ENCODE results near the gene MPL.

MPL gene

GRCh38 chr1:43316738-43317520 is 20.7 kb upstream of the MPL start:
- Histone ChIP-seq H3K79me2 (ENCODE audit: control insufficient read depth, low read length) (no peaks in the 10 kb centered on the region), H4K20me1 (ENCODE audit: control insufficient read depth, insufficient read depth, low read depth, low read length) (no peaks in the 10 kb centered on the region), H3K36me3 (ENCODE audit: control insufficient read depth, low read length) (no peaks in the 10 kb centered on the region), H3K27me3 (ENCODE audit: control insufficient read depth, low read length) (no peaks in the 10 kb centered on the region), H3K27ac (ENCODE audit: low read depth, low read length) (no peak overlapping the region), H3F3A (ENCODE audit: control insufficient read depth, insufficient read depth) (no peaks in the 10 kb centered on the region), H3K9me3 (ENCODE audit: control insufficient read depth, insufficient read depth, low read length) (no peaks in the 10 kb centered on the region), H3K4me3 (ENCODE audit: low read length) (no peak overlapping the region), H3K4me1 (ENCODE audit: control insufficient read depth, low read length) (no peaks in the 10 kb centered on the region), H3K4me2 (ENCODE audit: low read length) (no peak overlapping the region), H3K9me2 (replicated peaks; ENCODE audit: control insufficient read depth, low read length) (no peaks in the 10 kb centered on the region)
- TF ChIP-seq EZH2phosphoT487 (IDR thresholded peaks at IDR 0.05; ENCODE audit: borderline replicate concordance, low read length) (no peak), CTCF (IDR thresholded peaks at IDR 0.05; ENCODE audit: low read depth, low read length, poor library complexity, severe bottlenecking) (no peak)

- Histone ChIP-seq H3K4me2 (ENCODE audit: low read length) (no peak overlapping the region), H3K4me1 (ENCODE audit: control insufficient read depth, low read length) (no peaks in the 10 kb centered on the region), H3K36me3 (ENCODE audit: control insufficient read depth, low read length) (no peaks in the 10 kb centered on the region), H3K27ac (ENCODE audit: low read depth, low read length) (no peak overlapping the region), H3K79me2 (ENCODE audit: control insufficient read depth, low read length) (no peaks in the 10 kb centered on the region), H3K9me3 (ENCODE audit: control insufficient read depth, insufficient read depth, low read length) (no peaks in the 10 kb centered on the region), H3K9me2 (replicated peaks; ENCODE audit: control insufficient read depth, low read length) (no peaks in the 10 kb centered on the region), H3K27me3 (ENCODE audit: control insufficient read depth, low read length) (no peaks in the 10 kb centered on the region), H3F3A (ENCODE audit: control insufficient read depth, insufficient read depth) (no peaks in the 10 kb centered on the region), H4K20me1 (ENCODE audit: control insufficient read depth, insufficient read depth, low read depth, low read length) (no peaks in the 10 kb centered on the region), H3K4me3 (ENCODE audit: low read length) (no peak overlapping the region)
- TF ChIP-seq CTCF (IDR thresholded peaks at IDR 0.05; ENCODE audit: low read depth, low read length, poor library complexity, severe bottlenecking): no peak
- TF ChIP-seq EZH2phosphoT487 (IDR thresholded peaks at IDR 0.05; ENCODE audit: borderline replicate concordance, low read length): no peak
These were observed 19.7 kb upstream of the MPL start for GRCh38 chr1:43317817-43318471.

GRCh38 chr1:43318831-43319230 is 18.8 kb upstream of the MPL start:
- Histone ChIP-seq H3F3A (ENCODE audit: control insufficient read depth, insufficient read depth) (no peaks in the 10 kb centered on the region), H3K27me3 (ENCODE audit: control insufficient read depth, low read length) (no peaks in the 10 kb centered on the region), H3K4me1 (ENCODE audit: control insufficient read depth, low read length) (no peaks in the 10 kb centered on the region), H3K36me3 (ENCODE audit: control insufficient read depth, low read length) (no peaks in the 10 kb centered on the region), H3K4me2 (ENCODE audit: low read length) (no peak overlapping the region), H3K9me2 (replicated peaks; ENCODE audit: control insufficient read depth, low read length) (no peaks in the 10 kb centered on the region), H3K79me2 (ENCODE audit: control insufficient read depth, low read length) (no peaks in the 10 kb centered on the region), H3K4me3 (ENCODE audit: low read length) (no peak overlapping the region), H3K27ac (ENCODE audit: low read depth, low read length) (no peak overlapping the region), H4K20me1 (ENCODE audit: control insufficient read depth, insufficient read depth, low read depth, low read length) (no peaks in the 10 kb centered on the region), H3K9me3 (ENCODE audit: control insufficient read depth, insufficient read depth, low read length) (no peaks in the 10 kb centered on the region)
- TF ChIP-seq CTCF (IDR thresholded peaks at IDR 0.05; ENCODE audit: low read depth, low read length, poor library complexity, severe bottlenecking): no peak

All from DOHH2 (cell line).